ENCODE results near the gene ANKRD34B. TPM values are rescaled to one million over a fixed set of nuclear protein-coding genes. Genes with fewer than 3 reads are reported as not detected.

The ANKRD34B gene
- total RNA-seq, 1 experiment from 2014 or later: not detected

DNA sequence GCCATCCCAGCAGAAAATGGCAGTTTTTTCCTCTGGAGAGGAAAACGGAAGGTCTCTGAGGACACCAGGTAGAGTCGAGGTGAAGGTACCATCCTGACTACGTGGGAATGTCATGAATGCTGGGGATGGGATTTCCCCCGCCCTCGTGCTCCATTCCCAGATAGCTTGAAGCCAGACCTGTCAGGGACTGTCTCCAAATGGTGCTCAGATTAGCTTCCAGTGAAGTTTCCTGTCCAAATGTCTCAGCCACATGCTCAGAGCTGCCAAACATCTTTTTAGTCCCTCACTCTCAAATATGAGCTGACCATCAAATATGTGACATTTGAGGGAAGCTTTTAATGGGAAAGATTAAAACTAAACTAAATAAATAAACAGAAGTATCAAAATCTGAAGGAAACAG, 7.6 kb upstream of the ANKRD34B start:
- Histone ChIP-seq H3K9me2 (ENCODE audit: insufficient read depth) (no peaks in the 10 kb centered on the region), H3K4me2 (ENCODE audit: low read length) (no peak overlapping the region), H3K9ac (ENCODE audit: low read length) (no peak overlapping the region), H3K79me2 (ENCODE audit: insufficient read depth, low read length) (no peaks in the 10 kb centered on the region), H2AFZ (ENCODE audit: low read depth, low read length, poor library complexity, severe bottlenecking) (no peak overlapping the region), H3K9me3 (ENCODE audit: control insufficient read depth in 1 of 2, insufficient read depth in 1 of 2, low read depth in 1 of 2, low read length in 2 of 2) (no peaks in the 10 kb centered on the region), H3K27me3 (ENCODE audit: insufficient read depth, low read length) (no peaks in the 10 kb centered on the region), H3K27ac (ENCODE audit: low read depth, low read length) (no peak overlapping the region), H3K4me1 (ENCODE audit: control insufficient read depth in 1 of 2, insufficient read depth in 2 of 2, low read length in 2 of 2) (no peaks in the 10 kb centered on the region), H3K36me3 (ENCODE audit: control insufficient read depth in 1 of 2, insufficient read depth in 2 of 2, low read length in 2 of 2) (no peaks in the 10 kb centered on the region), H4K20me1 (ENCODE audit: insufficient read depth) (no peaks in the 10 kb centered on the region), H3K4me3 (replicated peaks in 1 of 2; ENCODE audit: low read depth in 1 of 2, low read length in 2 of 2) (no peak overlapping the region)
- no TSS peak for BruUV-seq (replicated peaks)
- ATAC-seq (no peak), DNase-seq (ENCODE audit: low read depth, low spot score) (no peak)
- ChIA-PET RAD21 (ENCODE audit: low non-redundant PET in 1 of 2, low total read pairs in 2 of 2, uncharacterized antibody in 2 of 2, unreplicated experiment in 2 of 2) (no interaction called here), POLR2A (no interaction called here), CTCF (no interaction called here)
- intact Hi-C loops (cut with micrococcal nuclease): no loop called here
- TF ChIP-seq YY1 (IDR thresholded peaks at IDR 0.05; ENCODE audit: extremely low read depth, insufficient replicate concordance, low read depth, low read length): no peak
- no peak for TF ChIP-seq CBX3 (IDR thresholded peaks at IDR 0.05; ENCODE audit: low read depth)
- TF ChIP-seq ZNF274 (IDR thresholded peaks at IDR 0.05; ENCODE audit: low read depth, low read length): no peak
- TF ChIP-seq SP1 (IDR thresholded peaks at IDR 0.05; ENCODE audit: low read depth): no peak
- no peak for TF ChIP-seq TCF7L2 (IDR thresholded peaks at IDR 0.05; ENCODE audit: borderline replicate concordance, extremely low read depth, insufficient read depth, insufficient read length)
- TF ChIP-seq RAD21 (IDR thresholded peaks at IDR 0.05; ENCODE audit: low read depth): no peak
- TF ChIP-seq CTCF (IDR thresholded peaks at IDR 0.05 in 2 of 3, conservative IDR thresholded peaks at IDR 0.05 in 1 of 3; ENCODE audit: borderline replicate concordance in 1 of 3, insufficient read depth in 1 of 3, low read depth in 2 of 3, low read length in 2 of 3): no peak
- TF ChIP-seq SRF (IDR thresholded peaks at IDR 0.05; ENCODE audit: low read depth): no peak
- TF ChIP-seq CEBPB (IDR thresholded peaks at IDR 0.05; ENCODE audit: low read depth): no peak
- TF ChIP-seq ELF1 (IDR thresholded peaks at IDR 0.05; ENCODE audit: borderline replicate concordance, low read depth): no peak
- TF ChIP-seq EZH2 (IDR thresholded peaks at IDR 0.05): no peak
- TF ChIP-seq, protein P1, sequence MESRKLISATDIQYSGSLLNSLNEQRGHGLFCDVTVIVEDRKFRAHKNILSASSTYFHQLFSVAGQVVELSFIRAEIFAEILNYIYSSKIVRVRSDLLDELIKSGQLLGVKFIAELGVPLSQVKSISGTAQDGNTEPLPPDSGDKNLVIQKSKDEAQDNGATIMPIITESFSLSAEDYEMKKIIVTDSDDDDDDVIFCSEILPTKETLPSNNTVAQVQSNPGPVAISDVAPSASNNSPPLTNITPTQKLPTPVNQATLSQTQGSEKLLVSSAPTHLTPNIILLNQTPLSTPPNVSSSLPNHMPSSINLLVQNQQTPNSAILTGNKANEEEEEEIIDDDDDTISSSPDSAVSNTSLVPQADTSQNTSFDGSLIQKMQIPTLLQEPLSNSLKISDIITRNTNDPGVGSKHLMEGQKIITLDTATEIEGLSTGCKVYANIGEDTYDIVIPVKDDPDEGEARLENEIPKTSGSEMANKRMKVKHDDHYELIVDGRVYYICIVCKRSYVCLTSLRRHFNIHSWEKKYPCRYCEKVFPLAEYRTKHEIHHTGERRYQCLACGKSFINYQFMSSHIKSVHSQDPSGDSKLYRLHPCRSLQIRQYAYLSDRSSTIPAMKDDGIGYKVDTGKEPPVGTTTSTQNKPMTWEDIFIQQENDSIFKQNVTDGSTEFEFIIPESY (IDR thresholded peaks at IDR 0.05; ENCODE audit: extremely low read depth, insufficient replicate concordance, low read length): no peak
- TF ChIP-seq, protein P2, sequence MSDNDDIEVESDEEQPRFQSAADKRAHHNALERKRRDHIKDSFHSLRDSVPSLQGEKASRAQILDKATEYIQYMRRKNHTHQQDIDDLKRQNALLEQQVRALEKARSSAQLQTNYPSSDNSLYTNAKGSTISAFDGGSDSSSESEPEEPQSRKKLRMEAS (IDR thresholded peaks at IDR 0.05): no peak
- no peak for TF ChIP-seq POLR2AphosphoS5 (IDR thresholded peaks at IDR 0.05; ENCODE audit: low read depth, low read length)
- TF ChIP-seq JUND (IDR thresholded peaks at IDR 0.05): no peak
- no peak for TF ChIP-seq REST (IDR thresholded peaks at IDR 0.05; ENCODE audit: low read depth)
- no peak for TF ChIP-seq POLR2A (IDR thresholded peaks at IDR 0.05; ENCODE audit: borderline replicate concordance, extremely low read depth, insufficient read depth, insufficient read length)
- TF ChIP-seq EGR1 (IDR thresholded peaks at IDR 0.05; ENCODE audit: low read depth): no peak
- TF ChIP-seq ZFX (IDR thresholded peaks at IDR 0.05): no peak
- TF ChIP-seq SIN3A (IDR thresholded peaks at IDR 0.05; ENCODE audit: low read depth): no peak

All from HCT116 (cell line).